ENCODE results near the gene ADAMTS14.

Gene ADAMTS14

DNA sequence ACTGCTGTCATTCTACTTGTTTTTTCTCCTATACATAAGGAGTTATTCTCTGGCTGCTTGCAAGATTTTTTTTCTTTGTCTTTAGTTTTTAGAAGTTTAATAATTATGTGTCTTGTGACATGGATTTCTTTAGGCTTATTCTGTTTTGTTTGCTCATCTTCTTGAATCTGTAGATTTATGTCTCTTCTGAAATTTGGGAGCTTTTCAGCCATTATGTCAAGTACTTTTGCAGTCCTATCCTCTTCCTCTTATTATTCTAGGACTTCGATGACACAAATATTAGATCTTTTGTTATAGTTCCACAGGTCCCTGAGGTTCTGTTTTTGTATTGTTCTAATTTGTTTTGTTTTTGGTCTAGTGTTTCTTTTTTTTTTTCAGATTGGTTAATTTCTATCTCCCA lies 129.5 kb downstream of the ADAMTS14 start:
- FAIRE-seq: no peak
- DNase-seq (ENCODE audit: insufficient read length): no peak
- TF ChIP-seq POLR2A (IDR thresholded peaks at IDR 0.05; ENCODE audit: low read depth, low read length): no peak

DNA sequence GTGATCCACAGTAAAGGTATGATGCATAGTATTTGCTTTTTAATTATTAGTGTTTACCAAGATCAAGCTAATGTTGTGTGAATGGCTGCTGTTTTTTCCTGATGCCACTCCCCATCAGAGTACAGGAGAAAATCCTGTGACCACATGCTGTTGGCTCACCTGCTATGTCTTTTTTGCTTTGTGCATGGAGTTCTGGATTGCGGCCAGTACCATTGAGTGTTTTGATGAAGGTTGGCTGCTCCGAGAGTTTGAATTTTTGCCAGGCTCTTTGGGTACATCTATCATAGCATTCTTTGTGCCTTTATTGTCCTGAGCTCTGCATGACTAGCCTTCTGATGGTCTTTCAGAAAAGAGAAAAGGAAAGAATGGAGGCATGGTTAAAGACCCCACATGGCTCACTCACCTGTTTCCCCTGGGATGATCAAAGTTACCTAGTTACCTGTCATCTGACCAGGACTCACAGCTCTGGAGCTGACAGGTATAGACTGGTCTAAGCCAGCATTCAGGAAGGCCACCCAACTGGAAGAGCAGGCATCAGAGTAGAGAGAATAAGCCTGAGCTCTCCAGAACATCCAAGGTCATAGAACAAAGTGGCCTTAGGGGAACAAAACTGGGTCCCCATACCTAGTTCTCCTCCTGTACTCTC lies 131.6 kb downstream of the ADAMTS14 start:
- TF ChIP-seq POLR2A (IDR thresholded peaks at IDR 0.05; ENCODE audit: low read depth, low read length): no peak
- no peak for TF ChIP-seq TAF1 (IDR thresholded peaks at IDR 0.05; ENCODE audit: borderline replicate concordance, low read depth, low read length)
- no peak for TF ChIP-seq POLR2AphosphoS5 (IDR thresholded peaks at IDR 0.05; ENCODE audit: low read depth, low read length)
- FAIRE-seq (no peak), DNase-seq (ENCODE audit: insufficient read length) (no peak)

DNA sequence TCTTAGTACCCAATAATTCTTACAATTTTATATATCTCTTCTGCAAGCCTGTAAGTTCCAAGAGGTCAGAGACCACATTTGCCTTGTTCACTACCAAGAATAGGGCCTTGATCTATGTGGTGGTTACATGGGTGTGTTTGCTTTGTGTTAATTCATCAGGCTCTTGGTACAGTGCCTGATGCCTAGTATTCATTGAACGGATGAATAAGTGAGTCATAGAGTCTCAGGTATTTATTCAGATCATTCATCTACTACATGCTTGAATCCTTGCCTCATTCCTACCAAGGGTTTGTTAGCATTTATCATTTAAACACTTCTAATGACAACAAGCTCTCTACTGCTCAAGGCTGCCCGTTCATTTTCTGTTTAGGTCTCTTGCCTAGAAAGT lies 132.1 kb downstream of the ADAMTS14 start:
- DNase-seq (ENCODE audit: insufficient read length): no peak
- FAIRE-seq: no peak
- TF ChIP-seq POLR2AphosphoS5 (IDR thresholded peaks at IDR 0.05; ENCODE audit: low read depth, low read length): no peak
- TF ChIP-seq POLR2A (IDR thresholded peaks at IDR 0.05; ENCODE audit: low read depth, low read length): no peak
- no peak for TF ChIP-seq TAF1 (IDR thresholded peaks at IDR 0.05; ENCODE audit: borderline replicate concordance, low read depth, low read length)

DNA sequence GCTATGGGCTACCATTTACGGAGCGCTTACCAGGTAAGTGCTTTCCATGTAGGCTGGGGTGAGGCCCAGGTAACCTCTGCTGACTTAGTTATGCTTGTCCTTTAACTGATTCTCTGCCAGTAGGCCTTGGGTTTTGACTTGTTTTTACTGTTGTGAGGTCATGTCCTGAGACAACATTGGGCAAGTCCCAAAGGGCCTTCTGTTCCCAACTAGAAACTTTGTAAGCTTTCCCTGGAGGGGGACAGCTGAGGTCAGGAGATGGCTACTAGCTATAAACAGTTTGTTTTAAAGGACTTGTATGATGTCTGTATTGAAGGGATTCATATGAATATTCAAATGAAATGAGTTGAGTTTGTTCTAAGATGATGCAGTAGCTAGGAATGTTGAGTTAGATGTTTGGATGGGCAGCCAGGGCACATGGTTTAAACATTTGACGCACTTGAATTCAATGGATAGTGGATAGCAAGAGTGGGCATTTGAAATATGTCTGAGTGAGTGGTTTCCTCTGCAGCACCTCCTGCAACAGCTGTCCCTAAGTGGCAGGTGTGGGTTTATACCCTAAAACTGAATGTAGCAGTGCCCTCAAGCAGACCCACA lies 133.4 kb downstream of the ADAMTS14 start:
- TF ChIP-seq POLR2A (IDR thresholded peaks at IDR 0.05; ENCODE audit: low read depth, low read length): no peak
- TF ChIP-seq TAF1 (IDR thresholded peaks at IDR 0.05; ENCODE audit: borderline replicate concordance, low read depth, low read length): no peak
- no peak for TF ChIP-seq POLR2AphosphoS5 (IDR thresholded peaks at IDR 0.05; ENCODE audit: low read depth, low read length)
- DNase-seq (ENCODE audit: insufficient read length) (no peak), FAIRE-seq (no peak)

DNA sequence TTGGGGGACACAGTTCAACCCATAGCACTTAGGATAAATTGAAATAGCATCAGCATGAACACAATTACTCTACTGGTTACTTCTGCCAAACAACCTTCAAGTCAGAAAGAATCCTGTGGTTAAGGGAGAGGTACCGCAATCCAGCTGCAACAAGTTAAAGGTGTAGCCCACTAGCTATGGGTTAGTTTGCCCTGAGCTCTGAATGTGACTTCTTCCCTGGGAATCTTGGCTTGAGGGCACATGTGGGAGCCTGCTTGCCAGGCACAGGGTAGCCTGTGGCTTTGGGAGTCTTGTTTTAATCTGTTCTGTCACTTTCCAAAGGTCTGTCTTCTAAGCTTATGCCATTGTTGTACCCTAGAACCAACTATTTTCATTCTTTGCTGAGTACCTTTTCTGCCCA lies 134.5 kb downstream of the ADAMTS14 start:
- FAIRE-seq (no peak), DNase-seq (ENCODE audit: insufficient read length) (no peak)
- TF ChIP-seq POLR2AphosphoS5 (IDR thresholded peaks at IDR 0.05; ENCODE audit: low read depth, low read length) (no peak), POLR2A (IDR thresholded peaks at IDR 0.05; ENCODE audit: low read depth, low read length) (no peak), TAF1 (IDR thresholded peaks at IDR 0.05; ENCODE audit: borderline replicate concordance, low read depth, low read length) (no peak)

DNA sequence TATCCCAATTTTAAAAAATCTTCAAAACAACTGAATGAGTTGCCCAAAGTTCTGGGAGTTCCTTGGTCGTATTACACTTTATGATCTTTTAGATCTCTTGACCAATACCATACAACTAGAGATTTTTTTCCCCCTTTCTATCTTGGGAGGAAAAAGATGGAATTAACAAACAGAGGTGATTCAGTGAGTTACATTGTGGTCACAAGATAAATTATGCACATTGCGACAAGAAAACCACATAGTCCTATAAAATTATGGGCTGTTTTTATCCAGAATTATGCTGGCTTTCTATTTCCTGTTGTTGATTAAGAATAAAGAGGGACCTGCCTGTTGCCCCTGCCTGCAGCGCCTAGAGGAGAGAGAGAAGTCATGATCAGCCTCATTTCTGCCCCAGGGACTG lies 135.2 kb downstream of the ADAMTS14 start:
- no peak for DNase-seq (ENCODE audit: insufficient read length)
- no peak for FAIRE-seq

DNA sequence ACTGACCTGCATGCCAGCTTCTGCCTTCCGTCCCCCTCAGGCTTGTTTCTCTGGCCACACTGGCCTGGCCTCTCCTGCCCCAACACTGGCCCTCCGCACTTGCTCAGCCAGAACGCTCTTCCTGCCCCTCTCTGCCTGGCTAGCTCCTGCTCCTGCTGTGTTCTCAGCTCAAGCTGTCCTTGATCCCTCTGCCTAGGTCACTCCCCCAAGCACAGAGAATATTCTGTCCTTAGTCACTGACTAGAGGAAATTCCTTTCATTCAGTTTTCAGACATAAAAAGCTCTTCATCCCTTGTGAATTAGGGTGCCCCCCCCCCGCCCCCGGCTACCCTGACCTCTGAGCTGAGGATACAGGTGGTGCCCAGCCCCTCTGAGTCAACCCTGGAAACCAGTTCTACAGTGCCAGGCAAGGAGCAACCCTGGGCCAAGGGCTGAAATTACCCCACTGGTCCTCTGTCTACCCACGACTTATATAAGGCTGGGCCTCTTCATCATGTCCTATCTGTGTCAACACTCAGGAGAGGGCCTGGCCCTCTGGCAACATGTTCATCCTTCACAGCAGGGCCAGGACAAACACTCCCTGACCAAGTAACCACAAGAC lies 136.8 kb downstream of the ADAMTS14 start:
- FAIRE-seq (no peak), DNase-seq (ENCODE audit: insufficient read length) (no peak)

More for the DNA sequence above, 135.2 kb downstream of the ADAMTS14 start:
- TF ChIP-seq TAF1 (IDR thresholded peaks at IDR 0.05; ENCODE audit: borderline replicate concordance, low read depth, low read length): no peak
- no peak for TF ChIP-seq POLR2A (IDR thresholded peaks at IDR 0.05; ENCODE audit: low read depth, low read length)
- TF ChIP-seq POLR2AphosphoS5 (IDR thresholded peaks at IDR 0.05; ENCODE audit: low read depth, low read length): no peak

DNA sequence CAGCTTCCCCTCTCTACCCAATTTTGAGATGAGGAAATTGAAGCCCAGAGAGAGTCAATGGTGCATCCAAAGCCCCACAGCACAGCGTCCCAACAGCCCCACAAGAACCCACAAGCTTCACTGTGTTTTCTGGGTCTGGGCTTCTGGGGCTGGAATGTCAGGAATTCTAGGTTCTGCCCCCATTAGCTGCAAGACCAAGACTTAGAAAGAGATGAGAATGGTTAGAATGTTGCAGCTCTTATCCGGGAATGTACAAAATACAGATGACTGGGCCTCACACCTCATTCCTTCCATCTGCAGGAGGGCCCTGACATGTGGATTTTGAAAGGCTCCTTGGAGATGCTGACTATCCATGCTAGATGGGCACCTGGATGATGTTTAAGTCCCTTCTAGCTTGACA lies 137.4 kb downstream of the ADAMTS14 start:
- DNase-seq (ENCODE audit: insufficient read length): no peak
- TF ChIP-seq POLR2AphosphoS5 (IDR thresholded peaks at IDR 0.05; ENCODE audit: low read depth, low read length) (no peak), POLR2A (IDR thresholded peaks at IDR 0.05; ENCODE audit: low read depth, low read length) (no peak), TAF1 (IDR thresholded peaks at IDR 0.05; ENCODE audit: borderline replicate concordance, low read depth, low read length) (no peak)
- FAIRE-seq: no peak

More for the DNA sequence above, 136.8 kb downstream of the ADAMTS14 start:
- no peak for TF ChIP-seq POLR2AphosphoS5 (IDR thresholded peaks at IDR 0.05; ENCODE audit: low read depth, low read length)
- no peak for TF ChIP-seq POLR2A (IDR thresholded peaks at IDR 0.05; ENCODE audit: low read depth, low read length)
- no peak for TF ChIP-seq TAF1 (IDR thresholded peaks at IDR 0.05; ENCODE audit: borderline replicate concordance, low read depth, low read length)

DNA sequence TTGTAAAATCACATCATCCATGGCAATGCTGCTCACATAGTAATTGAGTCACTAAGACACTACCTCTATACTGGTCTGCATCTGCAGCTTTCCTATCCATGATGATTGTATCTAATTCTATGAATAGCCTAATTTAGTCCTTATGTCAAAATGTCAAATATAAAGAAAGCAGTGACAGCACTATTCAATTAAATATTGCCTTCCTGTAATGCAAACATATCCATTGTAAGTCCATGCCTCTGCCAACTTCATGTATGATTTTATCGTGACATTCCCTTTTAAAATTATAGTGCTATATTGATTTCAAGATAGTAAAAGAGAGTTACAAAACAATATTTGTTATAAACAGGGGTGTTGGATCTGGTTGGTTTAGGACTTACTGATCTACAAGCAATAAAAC lies 138.7 kb downstream of the ADAMTS14 start:
- FAIRE-seq (no peak), DNase-seq (ENCODE audit: insufficient read length) (no peak)
- TF ChIP-seq POLR2A (IDR thresholded peaks at IDR 0.05; ENCODE audit: low read depth, low read length): no peak
- TF ChIP-seq POLR2AphosphoS5 (IDR thresholded peaks at IDR 0.05; ENCODE audit: low read depth, low read length): no peak
- no peak for TF ChIP-seq TAF1 (IDR thresholded peaks at IDR 0.05; ENCODE audit: borderline replicate concordance, low read depth, low read length)

DNA sequence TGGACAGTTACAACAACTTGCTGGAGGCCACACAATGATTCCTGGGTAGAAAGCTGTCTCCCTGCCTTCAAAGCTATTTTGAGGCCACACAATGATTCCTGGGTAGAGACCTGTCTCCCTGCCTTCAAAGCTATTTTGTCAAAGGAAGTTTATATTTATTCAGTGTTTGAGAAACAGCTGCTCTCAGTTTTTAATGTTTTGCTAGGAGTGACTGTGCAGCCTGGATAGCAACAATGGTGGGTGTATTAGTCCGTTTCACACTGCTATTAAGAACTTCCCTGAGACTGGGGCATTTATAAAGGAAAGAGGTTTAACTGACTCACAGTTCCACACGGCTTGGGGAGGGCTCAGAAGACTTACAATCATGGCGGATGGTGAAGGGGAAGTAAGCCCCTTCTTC lies 139.6 kb downstream of the ADAMTS14 start:
- DNase-seq (ENCODE audit: insufficient read length) (no peak), FAIRE-seq (no peak)
- no peak for TF ChIP-seq POLR2A (IDR thresholded peaks at IDR 0.05; ENCODE audit: low read depth, low read length)
- TF ChIP-seq POLR2AphosphoS5 (IDR thresholded peaks at IDR 0.05; ENCODE audit: low read depth, low read length): no peak
- no peak for TF ChIP-seq TAF1 (IDR thresholded peaks at IDR 0.05; ENCODE audit: borderline replicate concordance, low read depth, low read length)

Data from GM12892 (cell line).